Fibroblast of villous mesenchyme (primary cell): ENCODE data around the gene ST8SIA4. TPM values are rescaled to one million over a fixed set of nuclear protein-coding genes. Genes with fewer than 3 reads are reported as not detected.

ENCODE experiments used
- DNase-seq: peaks from one replicate; pipeline ENCODE4 v3.0.0-alpha.2; 2010; ENCODE audit warnings: low read depth
- H3K4me3 ChIP-seq: 2 replicates; pipeline ENCODE4 v1.5.1; 2011; ENCODE audit warnings: low read depth, mild to moderate bottlenecking, low read length
- total RNA-seq: library from RNA; depleted of rRNA; stranded (reverse); fragments of >200 nt; gene quantifications from 2 replicates; pipeline ENCODE4 v1.2.3, GENCODE V29; 2012
- TF ChIP-seq, protein P1 (sequence below): IDR thresholded peaks from 2 replicates; pipeline ENCODE4 v1.5.1; 2012; ENCODE audit warnings: low read depth, mild to moderate bottlenecking, low read length; ENCODE audit not compliant: insufficient read depth

Gene ST8SIA4
- total RNA-seq, 1 donor = 3.5 TPM

DNA sequence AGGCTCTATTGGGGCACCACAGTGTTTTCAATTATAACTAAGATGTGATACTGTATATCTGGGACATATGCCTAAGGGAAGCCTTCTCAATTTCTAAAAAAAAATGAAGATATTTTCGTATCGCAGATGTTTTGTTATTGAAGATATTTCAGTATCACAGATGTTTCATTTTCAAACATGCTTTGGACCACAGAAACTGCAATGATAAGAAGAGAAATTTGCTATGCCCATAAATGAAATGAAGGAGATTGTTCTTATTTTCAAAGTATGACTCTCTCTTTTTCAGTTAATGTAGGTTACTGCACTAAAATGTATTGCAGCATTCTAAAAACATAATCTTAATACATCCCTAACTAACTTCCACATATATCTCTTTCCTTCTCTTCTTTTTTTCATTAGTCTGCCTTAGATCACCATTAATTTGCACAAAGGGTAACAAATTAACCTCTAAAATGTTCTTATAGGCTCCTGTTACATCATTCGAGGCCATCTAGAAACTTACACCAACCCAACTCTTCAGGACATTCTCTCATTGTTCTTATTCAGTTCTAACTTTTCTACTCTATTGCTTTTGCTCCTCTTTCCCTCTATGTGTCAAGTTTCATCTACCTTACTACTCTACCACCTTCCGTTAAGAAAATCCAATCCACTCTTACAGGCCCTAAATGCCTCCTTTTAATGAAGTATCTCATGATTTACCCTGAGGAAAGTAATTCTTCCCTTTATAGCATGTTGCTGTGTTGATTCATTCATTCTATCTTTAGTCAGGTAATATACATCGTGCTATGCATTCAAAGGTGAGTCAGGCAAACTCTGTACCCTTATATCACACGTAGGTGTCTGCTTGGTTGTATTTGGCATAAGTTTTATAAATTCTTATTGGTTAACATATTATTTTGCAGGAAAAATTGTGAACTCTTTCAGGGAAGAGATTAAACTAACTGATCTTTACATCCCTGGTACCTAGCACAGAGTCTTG lies 70.5 kb downstream of the ST8SIA4 start:
- no peak overlapping the region for H3K4me3 ChIP-seq
- TF ChIP-seq, protein P1, sequence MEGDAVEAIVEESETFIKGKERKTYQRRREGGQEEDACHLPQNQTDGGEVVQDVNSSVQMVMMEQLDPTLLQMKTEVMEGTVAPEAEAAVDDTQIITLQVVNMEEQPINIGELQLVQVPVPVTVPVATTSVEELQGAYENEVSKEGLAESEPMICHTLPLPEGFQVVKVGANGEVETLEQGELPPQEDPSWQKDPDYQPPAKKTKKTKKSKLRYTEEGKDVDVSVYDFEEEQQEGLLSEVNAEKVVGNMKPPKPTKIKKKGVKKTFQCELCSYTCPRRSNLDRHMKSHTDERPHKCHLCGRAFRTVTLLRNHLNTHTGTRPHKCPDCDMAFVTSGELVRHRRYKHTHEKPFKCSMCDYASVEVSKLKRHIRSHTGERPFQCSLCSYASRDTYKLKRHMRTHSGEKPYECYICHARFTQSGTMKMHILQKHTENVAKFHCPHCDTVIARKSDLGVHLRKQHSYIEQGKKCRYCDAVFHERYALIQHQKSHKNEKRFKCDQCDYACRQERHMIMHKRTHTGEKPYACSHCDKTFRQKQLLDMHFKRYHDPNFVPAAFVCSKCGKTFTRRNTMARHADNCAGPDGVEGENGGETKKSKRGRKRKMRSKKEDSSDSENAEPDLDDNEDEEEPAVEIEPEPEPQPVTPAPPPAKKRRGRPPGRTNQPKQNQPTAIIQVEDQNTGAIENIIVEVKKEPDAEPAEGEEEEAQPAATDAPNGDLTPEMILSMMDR = no peak
- no peak for DNase-seq

DNA sequence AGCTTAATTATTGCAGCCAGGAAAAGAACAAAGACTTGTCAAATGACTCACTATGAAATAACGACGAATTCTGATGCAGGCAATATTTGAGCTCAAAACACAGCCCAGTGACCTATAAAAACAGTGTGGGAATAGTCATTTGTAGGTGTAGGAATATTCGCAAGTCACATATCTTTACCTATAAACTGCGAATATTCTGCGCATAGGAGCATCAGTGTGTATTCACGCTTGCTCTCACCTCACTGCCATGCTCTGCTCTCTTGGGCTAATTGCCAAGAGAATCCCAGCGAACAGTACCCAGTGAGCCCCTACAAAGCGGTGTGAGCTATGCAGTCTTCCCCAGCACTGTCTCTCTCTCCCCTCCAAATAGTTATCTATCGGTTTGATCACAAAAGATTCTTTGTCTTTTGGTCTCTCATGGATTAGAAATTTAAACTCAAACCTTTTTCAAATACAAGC lies 74.2 kb downstream of the ST8SIA4 start:
- TF ChIP-seq, protein P1 = no peak
- no peak for DNase-seq
- H3K4me3 ChIP-seq = no peak overlapping the region

DNA sequence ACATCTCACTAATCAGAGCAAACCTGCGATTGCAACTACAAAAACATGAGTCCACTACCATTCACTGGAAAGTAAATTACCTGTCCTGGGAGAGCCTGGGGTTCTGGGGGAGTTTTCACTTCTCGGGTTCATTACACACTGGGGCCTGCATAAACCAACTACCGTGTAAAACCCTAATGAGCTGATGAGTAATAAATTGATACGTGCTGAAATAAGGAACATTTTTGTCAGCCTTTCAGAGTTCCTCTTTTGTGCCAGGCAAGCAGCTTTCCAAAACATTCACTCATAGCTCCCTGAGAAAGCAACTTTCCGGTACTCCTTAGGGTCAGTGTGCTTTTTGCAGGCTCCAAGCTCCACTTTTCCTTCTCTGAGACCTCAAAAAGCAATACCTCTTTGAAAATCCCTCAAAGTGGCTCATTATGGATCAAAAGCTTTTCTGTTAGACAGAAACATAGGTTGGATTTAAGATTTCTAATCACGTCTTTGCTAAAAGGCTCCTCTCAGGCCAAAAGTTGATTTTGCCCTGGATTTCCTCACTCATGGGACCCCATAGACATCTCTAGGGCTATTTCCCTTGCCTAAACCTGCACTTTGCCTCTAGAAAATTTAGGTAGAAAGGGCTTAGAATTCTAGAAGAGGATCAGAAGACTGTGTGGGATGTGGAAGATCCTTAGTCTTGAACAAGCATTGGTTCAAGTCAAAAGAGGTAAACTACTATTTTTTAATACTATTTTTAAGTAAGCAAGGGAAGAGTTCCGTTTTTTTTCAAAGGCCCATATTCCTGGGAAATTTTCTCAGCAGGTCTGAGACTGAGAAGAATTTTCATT lies 74.8 kb downstream of the ST8SIA4 start:
- TF ChIP-seq, protein P1 = no peak
- H3K4me3 ChIP-seq = no peak overlapping the region
- DNase-seq = no peak

DNA sequence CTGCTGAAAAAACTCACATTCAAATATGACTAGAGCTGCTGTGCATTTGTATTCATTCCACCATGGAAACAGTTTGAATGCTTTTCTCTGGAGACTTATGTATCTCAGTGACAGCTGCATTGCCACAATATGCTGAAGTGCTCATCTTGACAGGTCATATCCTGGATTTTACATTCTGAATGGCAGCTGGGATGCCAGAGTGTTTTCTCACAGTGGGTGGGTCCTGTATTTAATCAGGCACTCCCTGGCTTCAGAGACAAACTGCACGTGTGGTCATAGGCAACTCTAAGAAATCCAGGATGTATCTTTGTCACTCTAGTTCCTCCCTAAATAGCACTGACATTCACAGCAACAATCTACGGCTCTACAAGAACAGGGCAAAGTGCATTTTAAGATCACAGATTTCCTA lies 75.6 kb downstream of the ST8SIA4 start:
- DNase-seq = peak; percentile 10
- no peak overlapping the region for H3K4me3 ChIP-seq
- TF ChIP-seq, protein P1 = no peak

DNA sequence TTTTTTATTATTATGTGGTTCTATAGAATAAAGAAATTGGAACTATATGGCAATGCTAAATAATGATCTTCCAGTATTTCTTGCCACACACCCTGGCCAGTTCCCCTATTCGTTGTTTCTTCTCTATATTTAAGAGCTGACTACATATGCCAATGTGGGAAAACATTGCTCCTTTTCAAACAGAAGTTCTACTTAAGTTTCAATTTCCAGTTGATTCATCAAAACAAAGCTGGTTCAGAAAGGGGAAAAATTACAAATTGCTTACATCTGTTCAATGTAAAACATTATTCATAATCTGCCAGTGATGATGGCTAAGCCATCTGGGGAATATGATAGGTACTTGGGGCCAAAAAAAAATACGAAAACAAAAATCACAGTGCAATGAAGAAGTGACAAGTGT lies 76.9 kb downstream of the ST8SIA4 start:
- TF ChIP-seq, protein P1 = no peak
- no peak for DNase-seq

DNA sequence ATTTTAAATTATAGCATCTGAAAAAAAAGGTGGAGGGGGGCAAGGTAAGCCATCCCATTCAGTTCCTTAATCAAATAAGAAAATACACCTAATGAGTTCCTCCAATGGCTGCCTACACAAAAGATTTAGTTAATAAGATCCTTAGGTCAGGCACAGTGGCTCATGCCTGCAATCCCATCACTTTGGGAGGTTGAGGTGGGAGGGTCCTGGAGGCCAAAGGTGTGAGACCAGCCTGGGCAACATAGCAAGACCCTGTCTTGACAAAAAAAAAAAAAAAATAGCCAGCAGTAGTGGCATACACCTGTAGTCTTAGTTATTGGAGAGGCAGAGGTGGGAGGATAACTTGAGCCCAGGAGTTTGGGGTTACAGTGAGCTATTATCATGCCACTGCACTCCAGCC lies 78.4 kb downstream of the ST8SIA4 start:
- H3K4me3 ChIP-seq = no peak overlapping the region
- TF ChIP-seq, protein P1 = no peak
- DNase-seq = no peak

More for the DNA sequence above, 76.9 kb downstream of the ST8SIA4 start:
- no peak overlapping the region for H3K4me3 ChIP-seq
